A673 (cell line): ENCODE data around the gene PHF19. TPM values are rescaled to one million over a fixed set of nuclear protein-coding genes. Genes with fewer than 3 reads are reported as not detected.

Experiments
- BruUV-seq: library from RNA; stranded (reverse); fragments of 400-500 nt; replicated peaks from 2 replicates; lab custom pipeline; 2021; lab: Mats Ljungman, UMichigan
- CTCF ChIA-PET: fragments of 300-600 bp; sonication (Branson Sonifier 250); formaldehyde crosslinking; loops from one replicate; lab custom pipeline; 2022; ENCODE audit warnings: antibody characterized with exemption; lab: Charles Lee
- POLR2A ChIA-PET: fragments of 300-600 bp; sonication (Branson Sonifier 250); formaldehyde crosslinking; loops from one replicate; lab custom pipeline; 2022; ENCODE audit warnings: antibody characterized with exemption; ENCODE audit not compliant: low non-redundant PET; lab: Charles Lee
- DNase-seq: peaks from one replicate; pipeline ENCODE4 v3.0.0-alpha.2; 2015; ENCODE audit warnings: low spot score
- H3K27ac ChIP-seq: fragments of 200-600 bp; sonication (generic); 2 replicates; pipeline ENCODE4 v1.5.1; 2016; ENCODE audit warnings: mixed run types, low read depth, mild to moderate bottlenecking, mixed read lengths, antibody characterized with exemption, low read length; ENCODE audit not compliant: poor library complexity, severe bottlenecking
- H3K27me3 ChIP-seq: fragments of 200-600 bp; sonication (generic); replicated peaks from 2 replicates; pipeline ENCODE4 v1.6.1; 2017; ENCODE audit warnings: mixed run types, low read depth, mild to moderate bottlenecking, mixed read lengths, antibody characterized with exemption, low read length; ENCODE audit not compliant: insufficient read depth, poor library complexity
- H3K36me3 ChIP-seq: fragments of 200-600 bp; sonication (generic); 2 replicates; pipeline ENCODE4 v1.6.1; 2016; ENCODE audit warnings: mixed run types, mild to moderate bottlenecking, mixed read lengths, antibody characterized with exemption, low read length; ENCODE audit not compliant: insufficient read depth, poor library complexity, severe bottlenecking
- H3K4me1 ChIP-seq: fragments of 200-600 bp; sonication (generic); 2 replicates; pipeline ENCODE4 v1.6.1; 2017; ENCODE audit warnings: mixed run types, mild to moderate bottlenecking, mixed read lengths, antibody characterized with exemption, low read length; ENCODE audit not compliant: insufficient read depth, poor library complexity, severe bottlenecking
- H3K4me3 ChIP-seq: fragments of 200-600 bp; sonication (generic); 2 replicates; pipeline ENCODE4 v1.5.1; 2016; ENCODE audit warnings: low read depth, mixed run types, mild to moderate bottlenecking, mixed read lengths, low read length; ENCODE audit not compliant: poor library complexity, severe bottlenecking
- H3K9me3 ChIP-seq: fragments of 200-600 bp; sonication (generic); 2 replicates; pipeline ENCODE4 v1.6.1; 2016; ENCODE audit warnings: mixed run types, low read depth, mild to moderate bottlenecking, mixed read lengths, antibody characterized with exemption, low read length; ENCODE audit not compliant: poor library complexity, severe bottlenecking
- EZH2 ChIP-seq: fragments of 200-600 bp; sonication (generic); IDR thresholded peaks from 2 replicates; pipeline ENCODE4 v1.6.1; 2017; ENCODE audit warnings: borderline replicate concordance, low read depth, mild to moderate bottlenecking, mixed read lengths, antibody characterized with exemption, low read length; ENCODE audit not compliant: poor library complexity, severe bottlenecking
- intact Hi-C: fragments of 100-400 bp; cut with micrococcal nuclease; formaldehyde crosslinking; loops from one replicate; pipeline ENCODE4 v1.10.0; 2022; ENCODE audit not compliant: unreplicated experiment
- total RNA-seq: library from RNA; stranded (reverse); gene quantifications from 2 replicates; pipeline ENCODE4 v1.2.3, GENCODE V29; 2021
- TF ChIP-seq, protein P1 (sequence below): fragments of 300-800, 200-600 bp; sonication (generic); conservative IDR thresholded peaks from 2 replicates; pipeline ENCODE4 v1.5.1; 2017; ENCODE audit warnings: low read depth, mild to moderate bottlenecking, antibody characterized with exemption, low read length, moderate library complexity, mixed read lengths

Gene PHF19
- total RNA-seq, 1 experiment from 2014 or later, result 75.7 TPM

DNA sequence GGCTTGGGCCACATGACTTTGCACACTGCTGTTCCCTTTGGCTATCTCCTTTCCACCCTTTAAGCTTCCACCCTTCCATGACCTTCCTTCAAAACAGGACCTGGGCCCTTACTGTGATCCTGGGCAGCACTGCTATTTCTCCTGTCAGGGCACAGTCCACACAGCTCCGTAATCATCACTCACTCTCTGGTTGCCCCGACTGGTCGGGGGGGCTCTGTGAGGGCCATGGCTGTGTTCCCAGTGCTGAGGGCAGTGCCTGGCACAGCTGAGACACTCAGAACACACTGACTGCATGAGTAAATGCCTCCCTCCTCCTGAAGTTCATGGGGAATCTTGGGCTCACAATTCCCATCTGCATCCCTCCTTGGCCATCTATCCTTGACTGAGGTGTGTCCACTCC lies 37.4 kb upstream of the PHF19 start:
- Histone ChIP-seq H3K27ac (no peak overlapping the region), H3K36me3 (no peaks in the 10 kb centered on the region), H3K4me1 (peaks cover 11% of the 10 kb centered on the region), H3K27me3 (no peaks in the 10 kb centered on the region), H3K4me3 (no peak overlapping the region), H3K9me3 (no peaks in the 10 kb centered on the region)
- BruUV-seq, result no TSS peak
- CTCF ChIA-PET, result no interaction called here
- intact Hi-C loops, result no loop called here
- POLR2A ChIA-PET, result no interaction called here
- no peak for TF ChIP-seq EZH2
- TF ChIP-seq, protein P1, sequence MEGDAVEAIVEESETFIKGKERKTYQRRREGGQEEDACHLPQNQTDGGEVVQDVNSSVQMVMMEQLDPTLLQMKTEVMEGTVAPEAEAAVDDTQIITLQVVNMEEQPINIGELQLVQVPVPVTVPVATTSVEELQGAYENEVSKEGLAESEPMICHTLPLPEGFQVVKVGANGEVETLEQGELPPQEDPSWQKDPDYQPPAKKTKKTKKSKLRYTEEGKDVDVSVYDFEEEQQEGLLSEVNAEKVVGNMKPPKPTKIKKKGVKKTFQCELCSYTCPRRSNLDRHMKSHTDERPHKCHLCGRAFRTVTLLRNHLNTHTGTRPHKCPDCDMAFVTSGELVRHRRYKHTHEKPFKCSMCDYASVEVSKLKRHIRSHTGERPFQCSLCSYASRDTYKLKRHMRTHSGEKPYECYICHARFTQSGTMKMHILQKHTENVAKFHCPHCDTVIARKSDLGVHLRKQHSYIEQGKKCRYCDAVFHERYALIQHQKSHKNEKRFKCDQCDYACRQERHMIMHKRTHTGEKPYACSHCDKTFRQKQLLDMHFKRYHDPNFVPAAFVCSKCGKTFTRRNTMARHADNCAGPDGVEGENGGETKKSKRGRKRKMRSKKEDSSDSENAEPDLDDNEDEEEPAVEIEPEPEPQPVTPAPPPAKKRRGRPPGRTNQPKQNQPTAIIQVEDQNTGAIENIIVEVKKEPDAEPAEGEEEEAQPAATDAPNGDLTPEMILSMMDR, result no peak
- DNase-seq, result no peak

DNA sequence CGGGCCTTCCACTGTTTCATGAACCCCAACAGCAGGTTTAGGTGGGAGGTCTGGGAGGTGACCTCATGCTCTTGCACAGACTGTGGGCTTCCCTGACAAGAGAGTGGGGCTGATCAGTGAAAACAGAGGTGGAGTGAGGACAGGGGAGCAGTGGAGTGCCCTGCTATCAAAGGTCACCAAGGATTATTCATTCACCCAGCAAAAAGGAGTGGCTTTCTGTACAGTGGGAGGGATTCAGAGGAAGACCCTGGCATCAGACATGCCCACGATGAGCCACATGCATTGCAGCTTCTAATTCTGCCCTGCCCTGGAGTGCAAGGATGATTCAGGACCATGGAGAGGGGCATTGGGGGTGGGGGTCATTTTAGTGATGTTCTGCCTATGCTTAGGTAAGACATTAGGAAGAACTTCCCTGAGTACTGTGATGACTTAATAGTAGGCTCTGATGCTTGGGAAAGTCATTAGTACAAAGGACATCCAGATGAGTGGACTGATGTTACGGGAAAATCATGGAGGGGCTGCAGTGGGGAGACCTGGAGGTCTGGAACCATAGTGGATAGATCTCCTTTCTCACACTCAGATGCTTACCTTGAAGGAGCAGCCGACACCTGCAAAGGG lies 36.8 kb upstream of the PHF19 start:
- POLR2A ChIA-PET, result no interaction called here

DNA sequence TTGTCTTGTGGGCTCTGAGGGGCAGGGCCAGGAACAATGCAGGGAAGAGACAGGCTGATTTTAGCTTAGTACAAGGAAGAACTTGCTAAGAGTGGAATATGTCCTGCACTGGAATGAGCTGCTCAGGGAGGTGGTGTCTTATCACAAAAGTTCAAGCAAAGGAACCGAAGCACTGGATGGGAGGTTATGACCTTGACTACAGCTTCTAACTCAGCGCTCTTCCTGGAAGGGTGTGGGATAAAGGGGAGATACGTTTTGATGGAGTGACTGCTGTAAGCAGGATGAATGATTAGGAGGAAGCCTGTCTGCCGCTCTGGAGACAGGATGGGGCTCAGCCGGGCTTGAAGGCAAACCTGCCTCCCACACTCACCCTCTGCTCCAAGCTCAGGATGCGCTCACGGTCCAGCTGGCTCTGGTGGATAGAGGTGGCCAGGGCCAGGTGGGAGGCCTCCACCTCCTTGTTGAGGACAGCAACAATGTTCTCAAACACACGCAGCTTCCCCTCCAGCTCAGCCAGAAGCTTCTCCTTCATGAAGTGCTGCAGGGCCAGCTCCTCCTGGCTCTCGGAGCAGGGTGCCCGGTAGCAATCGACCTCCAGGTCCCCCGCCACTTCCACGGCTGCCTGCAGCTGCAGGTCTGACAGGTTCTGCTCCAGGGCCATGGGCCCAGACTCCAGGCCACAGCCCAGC lies 36.1 kb upstream of the PHF19 start:
- no peak for DNase-seq
- Histone ChIP-seq H3K27me3 (no peaks in the 10 kb centered on the region), H3K27ac (no peak overlapping the region), H3K4me3 (no peak overlapping the region), H3K9me3 (no peaks in the 10 kb centered on the region), H3K4me1 (peaks cover 11% of the 10 kb centered on the region), H3K36me3 (no peaks in the 10 kb centered on the region)
- intact Hi-C loops, result no loop called here
- no peak for TF ChIP-seq EZH2
- ChIA-PET POLR2A (no interaction called here), CTCF (no interaction called here)
- no TSS peak for BruUV-seq

More for the DNA sequence above, 36.8 kb upstream of the PHF19 start:
- intact Hi-C loops, result no loop called here
- no peak for DNase-seq
- no peaks in the 10 kb centered on the region for H3K36me3 ChIP-seq
- TF ChIP-seq, protein P1, result no peak
- TF ChIP-seq EZH2, result no peak
- H3K4me3 ChIP-seq, result no peak overlapping the region
- H3K4me1 ChIP-seq, result peaks cover 11% of the 10 kb centered on the region
- H3K27ac ChIP-seq, result no peak overlapping the region
- H3K9me3 ChIP-seq, result no peaks in the 10 kb centered on the region
- no peaks in the 10 kb centered on the region for H3K27me3 ChIP-seq
- CTCF ChIA-PET, result no interaction called here
- BruUV-seq, result no TSS peak

GRCh38 chr9:120911295-120911837 lies 34.4 kb upstream of the PHF19 start:
- Histone ChIP-seq H3K4me1 (peaks cover 5% of the 10 kb centered on the region), H3K36me3 (no peaks in the 10 kb centered on the region), H3K27ac (no peak overlapping the region), H3K9me3 (no peaks in the 10 kb centered on the region), H3K27me3 (no peaks in the 10 kb centered on the region), H3K4me3 (no peak overlapping the region)
- BruUV-seq, result no TSS peak
- TF ChIP-seq, protein P1, result no peak
- no peak for TF ChIP-seq EZH2
- intact Hi-C loops, result no loop called here
- ChIA-PET CTCF (no interaction called here), POLR2A (no interaction called here)
- DNase-seq, result no peak
